Endodermal cell (in vitro differentiated cells): ENCODE results near the gene OLAH. TPM values are rescaled to one million over a fixed set of nuclear protein-coding genes. Genes with fewer than 3 reads are reported as not detected.
"Not testable (repeated sequence)": the region's sequence is repeated elsewhere in the genome, so short reads cannot be mapped to it uniquely, and the experiment has no call there.

Source experiments
- DNase-seq: peaks from one replicate; pipeline ENCODE4 v3.0.0-alpha.2; 2017
- H3K27ac ChIP-seq: 2 replicates; pipeline ENCODE4 v1.5.1; 2013; ENCODE audit warnings: mild to moderate bottlenecking, low read depth, low read length, moderate library complexity
- H3K27me3 ChIP-seq: 2 replicates; pipeline ENCODE4 v1.6.1; 2013; ENCODE audit warnings: mild to moderate bottlenecking, low read length, moderate library complexity; ENCODE audit not compliant: insufficient read depth, control insufficient read depth, poor library complexity, severe bottlenecking
- H3K36me3 ChIP-seq: 2 replicates; pipeline ENCODE4 v1.7.0; 2013; ENCODE audit warnings: mild to moderate bottlenecking, low read length, moderate library complexity; ENCODE audit not compliant: control insufficient read depth, insufficient read depth
- H3K4me1 ChIP-seq: one replicate; pipeline ENCODE4 v1.7.0; 2013; ENCODE audit warnings: low read length; ENCODE audit not compliant: control insufficient read depth, insufficient read depth
- H3K4me3 ChIP-seq: 2 replicates; pipeline ENCODE4 v1.5.1; 2013; ENCODE audit warnings: mild to moderate bottlenecking, low read length, moderate library complexity
- H3K9ac ChIP-seq: 2 replicates; pipeline ENCODE4 v1.6.1; 2013; ENCODE audit warnings: mild to moderate bottlenecking, low read length, moderate library complexity; ENCODE audit not compliant: poor library complexity, severe bottlenecking; ENCODE audit errors: extremely low read depth
- H3K9me3 ChIP-seq: 2 replicates; pipeline ENCODE4 v1.6.1; 2013; ENCODE audit warnings: mild to moderate bottlenecking, low read length, moderate library complexity; ENCODE audit not compliant: control insufficient read depth
- H3K27ac Mint-ChIP-seq: 2 replicates; pipeline ENCODE4 v1.8.0; 2020; ENCODE audit warnings: mixed read lengths
- H3K27me3 Mint-ChIP-seq: 2 replicates; pipeline ENCODE4 v1.8.0; 2021; ENCODE audit warnings: mild to moderate bottlenecking, mixed read lengths; ENCODE audit not compliant: insufficient read depth
- H3K36me3 Mint-ChIP-seq: 2 replicates; pipeline ENCODE4 v1.8.0; 2020; ENCODE audit warnings: low read depth, mixed read lengths
- H3K4me1 Mint-ChIP-seq: 2 replicates; pipeline ENCODE4 v1.8.0; 2020; ENCODE audit warnings: mixed read lengths
- H3K4me3 Mint-ChIP-seq: 2 replicates; pipeline ENCODE4 v1.8.0; 2020; ENCODE audit warnings: mild to moderate bottlenecking, moderate library complexity, mixed read lengths
- H3K9me3 Mint-ChIP-seq: 2 replicates; pipeline ENCODE4 v1.8.0; 2020; ENCODE audit warnings: mild to moderate bottlenecking, mixed read lengths
- CTCF ChIP-seq: fragments of 200-600 bp; sonication (generic); conservative IDR thresholded peaks from 2 replicates; pipeline ENCODE4 v1.5.0; 2021; ENCODE audit warnings: antibody characterized with exemption, mild to moderate bottlenecking
- WGBS, 2 experiments: methylation state at CpG; one replicate each; pipeline versions ENCODE4 v1.1.5 to v1.1.7; 2013; ENCODE audit warnings: missing lambda C conversion rate in 2 of 2, mixed read lengths in 1 of 2; ENCODE audit not compliant: insufficient coverage in 1 of 2, insufficient read length in 1 of 2; 5-methylcytosine and 5-hydroxymethylcytosine counted together
- long read RNA-seq, 4 experiments: library from polyadenylated mRNA in 2 of 4; library from RNA in 1 of 4; library from capped mRNA in 1 of 4; stranded (forward) in 3 of 4; unstranded in 1 of 4; transcript quantifications; one replicate each; pipeline ENCODE4 v2.0.0, GENCODE V29; 2020 to 2021; ENCODE audit warnings: inconsistent platforms in 1 of 4
- polyA plus RNA-seq, 2 experiments: library from polyadenylated mRNA; stranded (reverse); fragments of 50-300 nt; gene quantifications; one replicate each; pipeline ENCODE4 v1.2.3, GENCODE V29; 2013
- total RNA-seq, 2 donors: library from RNA; stranded (reverse); fragmentation: NEBNext Ultra II Directional in 1 of 2; extraction: Animal tissue kit (Norgen Biotek cat#: 25700) in 1 of 2; gene quantifications; 2 replicates in 1 of 2; 3 replicates in 1 of 2; pipeline ENCODE4 v1.2.1, GENCODE V29; 2021

The OLAH gene
- total RNA-seq, result not detected
- not detected for polyA plus RNA-seq (2013, experiment 1 of 2)
- not detected for polyA plus RNA-seq (2013, experiment 2 of 2)
- long read RNA-seq, experiment 1, result 0 reads
- long read RNA-seq, experiment 2, result 0 reads
- long read RNA-seq, experiment 3, partial matches to known transcripts, result 0 of 2 reads
- long read RNA-seq, experiment 3, other reads (novel, unspliced or antisense), result 0 of 2 reads
- long read RNA-seq, experiment 4, result 0 reads

GRCh38 chr10:15043674-15044073, at the start of gene OLAH:
Gene OLAH (plus strand): TSS chr10:15043943. CDS start chr10:15047289, 3,346 bp downstream.
- Histone ChIP-seq H3K36me3 (no peaks in the 10 kb centered on the region), H3K4me1 (no peaks in the 10 kb centered on the region), H3K9me3 (no peaks in the 10 kb centered on the region), H3K9ac (no peak within 1 kb of the TSS), H3K27me3 (no peaks in the 10 kb centered on the region), H3K4me3 (no peak within 1 kb of the TSS), H3K27ac (no peak within 1 kb of the TSS)
- no peak within 1 kb of the TSS for H3K4me3 Mint-ChIP-seq
- DNase-seq, result no peak
- no peak within 1 kb of the TSS for H3K27ac Mint-ChIP-seq
- H3K27me3 Mint-ChIP-seq, result peaks cover under 1% of the 10 kb centered on the region
- H3K9me3 Mint-ChIP-seq, result peaks cover 4% of the 10 kb centered on the region
- no peaks in the 10 kb centered on the region for H3K4me1 Mint-ChIP-seq
- WGBS, 2 experiments, result 89 to 100% methylated on average over 1 of the region's 1 CpG
- no peaks in the 10 kb centered on the region for H3K36me3 Mint-ChIP-seq
- no peak for TF ChIP-seq CTCF

- Mint-ChIP-seq H3K27ac (no peak overlapping the region), H3K36me3 (no peaks in the 10 kb centered on the region), H3K27me3 (peaks cover 4% of the 10 kb centered on the region), H3K4me1 (peaks cover 21% of the 10 kb centered on the region), H3K9me3 (no peaks in the 10 kb centered on the region), H3K4me3 (no peak overlapping the region)
- no peak for DNase-seq
- no peak overlapping the region for H3K9ac ChIP-seq
- no peaks in the 10 kb centered on the region for H3K36me3 ChIP-seq
- TF ChIP-seq CTCF, result no peak
- no peaks in the 10 kb centered on the region for H3K27me3 ChIP-seq
- no peaks in the 10 kb centered on the region for H3K9me3 ChIP-seq
- H3K4me1 ChIP-seq, result no peaks in the 10 kb centered on the region
- H3K27ac ChIP-seq, result no peak overlapping the region
- 93 to 97% methylated on average over 41 to 50 of the region's 50 CpGs for WGBS, 2 experiments
- no peak overlapping the region for H3K4me3 ChIP-seq
Observed at GRCh38 chr10:14995964-14996565, 47.7 kb upstream of the OLAH start.

- not testable (repeated sequence) for H3K9me3 ChIP-seq, H3K27ac Mint-ChIP-seq, H3K4me3 ChIP-seq, H3K27ac ChIP-seq, H3K36me3 Mint-ChIP-seq, H3K9me3 Mint-ChIP-seq, H3K36me3 ChIP-seq, DNase-seq, H3K4me3 Mint-ChIP-seq, H3K27me3 ChIP-seq, H3K9ac ChIP-seq, H3K4me1 ChIP-seq, H3K27me3 Mint-ChIP-seq
- H3K4me1 Mint-ChIP-seq, result peaks cover 13% of the 10 kb centered on the region
- 76 to 77% methylated on average over 5 of the region's 5 CpGs for WGBS, 2 experiments
Observed at GRCh38 chr10:15013530-15013929, 30.2 kb upstream of the OLAH start.
